IPS-15b (cell line): Measurements from ENCODE around the gene ZNF556.

ENCODE experiments used
- H3K27me3 ChIP-seq: one replicate; pipeline ENCODE4 v1.6.1; 2013; ENCODE audit warnings: low read length; ENCODE audit not compliant: control insufficient read depth, insufficient read depth
- H3K36me3 ChIP-seq: one replicate; pipeline ENCODE4 v1.6.1; 2013; ENCODE audit warnings: low read length; ENCODE audit not compliant: control insufficient read depth, insufficient read depth
- H3K4me1 ChIP-seq: one replicate; pipeline ENCODE4 v1.6.1; 2013; ENCODE audit warnings: mild to moderate bottlenecking, low read length; ENCODE audit not compliant: control insufficient read depth, insufficient read depth
- H3K4me3 ChIP-seq: one replicate; pipeline ENCODE4 v1.5.1; 2013; ENCODE audit warnings: low read depth, low read length
- H3K9ac ChIP-seq: one replicate; pipeline ENCODE4 v1.6.1; 2013; ENCODE audit warnings: low read depth, mild to moderate bottlenecking, low read length
- H3K9me3 ChIP-seq: one replicate; pipeline ENCODE4 v1.6.1; 2013; ENCODE audit warnings: mild to moderate bottlenecking, low read length; ENCODE audit not compliant: control insufficient read depth, insufficient read depth

ZNF556 gene

GRCh38 chr19:2923510-2923909, 56.4 kb downstream of the ZNF556 start:
- Histone ChIP-seq H3K36me3 (peaks cover 8% of the 10 kb centered on the region), H3K27me3 (no peaks in the 10 kb centered on the region), H3K4me3 (no peak overlapping the region), H3K9ac (no peak overlapping the region), H3K4me1 (peaks cover 2% of the 10 kb centered on the region), H3K9me3 (no peaks in the 10 kb centered on the region)

DNA sequence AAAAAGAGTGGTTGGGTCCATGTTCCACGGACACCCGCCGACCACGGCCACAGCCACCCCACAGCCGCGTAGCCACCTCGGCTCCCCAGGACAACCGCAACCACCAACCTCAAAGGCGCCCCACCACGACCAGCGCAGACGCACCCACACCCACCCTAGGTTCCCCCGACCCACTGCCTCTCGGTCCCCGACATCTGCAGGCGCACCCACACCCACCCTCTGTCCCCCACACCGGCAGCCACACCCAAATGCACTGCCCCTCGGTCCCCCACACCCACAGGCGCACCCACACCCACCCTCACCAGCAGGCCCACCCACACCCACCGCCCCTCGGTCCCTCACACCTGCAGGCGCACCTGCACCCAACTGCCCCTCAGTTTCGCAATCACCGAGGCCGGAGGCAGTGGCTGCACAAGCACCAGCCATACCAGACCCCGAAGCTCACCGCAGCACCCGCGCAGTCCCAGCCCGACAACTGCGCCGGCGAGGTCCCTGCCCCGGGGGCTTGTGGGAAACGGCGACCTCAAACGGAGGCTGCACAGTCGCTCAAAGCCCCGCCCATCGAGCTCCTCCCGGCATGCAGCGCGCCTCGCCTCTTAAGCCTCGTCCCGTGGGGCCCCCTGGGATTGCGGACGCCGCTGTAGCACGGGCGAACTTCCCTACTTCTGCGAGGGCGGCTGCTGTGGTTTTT, 59.4 kb downstream of the ZNF556 start:
- Histone ChIP-seq H3K9ac (no peak overlapping the region), H3K4me3 (no peak overlapping the region)

GRCh38 chr19:2927032-2927430, 59.9 kb downstream of the ZNF556 start:
- Histone ChIP-seq H3K36me3 (no peaks in the 10 kb centered on the region), H3K4me3 (no peak overlapping the region), H3K9me3 (peaks cover 3% of the 10 kb centered on the region), H3K4me1 (peaks cover 2% of the 10 kb centered on the region), H3K27me3 (no peaks in the 10 kb centered on the region), H3K9ac (no peak overlapping the region)

More for the DNA sequence above, 59.4 kb downstream of the ZNF556 start:
- Histone ChIP-seq H3K9me3 (peaks cover 3% of the 10 kb centered on the region), H3K27me3 (no peaks in the 10 kb centered on the region), H3K4me1 (peaks cover 2% of the 10 kb centered on the region), H3K36me3 (no peaks in the 10 kb centered on the region)
